SK-MEL-5 (cell line): Measurements from ENCODE around the gene PTPRK. TPM values are rescaled to one million over a fixed set of nuclear protein-coding genes. Genes with fewer than 3 reads are reported as not detected.

ENCODE experiments used
- DNase-seq: peaks from one replicate; pipeline ENCODE4 v3.0.0-alpha.2; 2016; ENCODE audit warnings: low read depth, low spot score
- in situ Hi-C: cut with HindIII; loops from 2 replicates; pipeline ENCODE4 v1.10.0; 2016; ENCODE audit warnings: low sequenced_read_pairs, high pct_unique_total_duplicates, low pct_unique_long_range_greater_than_20kb
- total RNA-seq: library from RNA; depleted of rRNA; stranded (reverse); fragments of >200 nt; shearing (Covaris generic); gene quantifications from 2 replicates; pipeline ENCODE4 v1.2.3, GENCODE V29; 2014

Gene PTPRK
- total RNA-seq, 1 experiment from 2014 or later, result 25.5 TPM

GRCh38 chr6:128380891-128381290 is 139.5 kb downstream of the PTPRK start:
- in situ Hi-C loops, result no loop called here
- no peak for DNase-seq

- no peak for DNase-seq
- in situ Hi-C loops, result no loop called here
Observed at GRCh38 chr6:128379577-128379976, 140.8 kb downstream of the PTPRK start.

- in situ Hi-C loops, result no loop called here
- no peak for DNase-seq
Observed at GRCh38 chr6:128376952-128377503, 143.4 kb downstream of the PTPRK start.

- no peak for DNase-seq
- in situ Hi-C loops, result no loop called here
Observed at GRCh38 chr6:128371136-128371535, 149.3 kb downstream of the PTPRK start.

GRCh38 chr6:128370072-128370471 is 150.3 kb downstream of the PTPRK start:
- in situ Hi-C loops, result no loop called here
- no peak for DNase-seq

- in situ Hi-C loops, result no loop called here
- DNase-seq, result no peak
Observed at GRCh38 chr6:128368213-128368944, 152.0 kb downstream of the PTPRK start.

GRCh38 chr6:128367437-128367836 is 153.0 kb downstream of the PTPRK start:
- no peak for DNase-seq
- in situ Hi-C loops, result no loop called here

- in situ Hi-C loops, result no loop called here
- no peak for DNase-seq
Observed at GRCh38 chr6:128365520-128366160, 154.8 kb downstream of the PTPRK start.

GRCh38 chr6:128364766-128365519 is 155.5 kb downstream of the PTPRK start:
- no peak for DNase-seq

GRCh38 chr6:128363020-128363813 is 157.2 kb downstream of the PTPRK start:
- no peak for DNase-seq
- in situ Hi-C loops, result no loop called here

More at GRCh38 chr6:128364766-128365519, 155.5 kb downstream of the PTPRK start:
- in situ Hi-C loops, result no loop called here

- DNase-seq, result no peak
- in situ Hi-C loops, result no loop called here
Observed at GRCh38 chr6:128361378-128361777, 159.0 kb downstream of the PTPRK start.

GRCh38 chr6:128358244-128358776 is 162.1 kb downstream of the PTPRK start:
- no peak for DNase-seq
- in situ Hi-C loops, result no loop called here

- no peak for DNase-seq
- in situ Hi-C loops, result no loop called here
Observed at GRCh38 chr6:128357392-128358130, 162.8 kb downstream of the PTPRK start.

- DNase-seq, result no peak
- in situ Hi-C loops, result no loop called here
Observed at GRCh38 chr6:128352366-128352765, 168.0 kb downstream of the PTPRK start.

- in situ Hi-C loops, result no loop called here
Observed at GRCh38 chr6:128351255-128351514, 169.2 kb downstream of the PTPRK start.

GRCh38 chr6:128350416-128351254 is 169.8 kb downstream of the PTPRK start:
- no peak for DNase-seq
- in situ Hi-C loops, result no loop called here

More at GRCh38 chr6:128351255-128351514, 169.2 kb downstream of the PTPRK start:
- DNase-seq, result no peak
